Activated CD8-positive, alpha-beta memory T cell treated with anti-CD3 and anti-CD28 coated beads for 48 hours (primary cell): ENCODE measurements around the gene MRPL19.

Experiments used
- DNase-seq, 3 experiments: peaks; one replicate each; pipeline ENCODE4 v3.0.0-alpha.2; 2020; ENCODE audit warnings: low read depth in 2 of 3, low spot score in 2 of 3

MRPL19 gene

GRCh38 chr2:75728614-75729419 lies 82.2 kb downstream of the MRPL19 start:
- DNase-seq = no peak

GRCh38 chr2:75729861-75730260 lies 83.3 kb downstream of the MRPL19 start:
- no peak for DNase-seq

- no peak for DNase-seq
These were observed 89.7 kb downstream of the MRPL19 start for GRCh38 chr2:75736276-75736675.

GRCh38 chr2:75737961-75738360 lies 91.4 kb downstream of the MRPL19 start:
- no peak for DNase-seq
